ENCODE measurements around the gene PRSS56.

The PRSS56 gene

GRCh38 chr2:232573771-232574435 is 53.7 kb downstream of the PRSS56 start:
- peak; percentile 46 for DNase-seq

- no peak for DNase-seq
Observed at GRCh38 chr2:232574674-232575403, 54.7 kb downstream of the PRSS56 start.
